A375 (cell line): Measurements from ENCODE around the gene TAS2R30. TPM values are rescaled to one million over a fixed set of nuclear protein-coding genes. Genes with fewer than 3 reads are reported as not detected.

Source experiments
- small RNA-seq: library from RNA; depleted of rRNA; stranded (forward); fragments of <200 nt; gene quantifications from one replicate; pipeline ENCODE3, GENCODE V24; 2014
- total RNA-seq: library from RNA; depleted of rRNA; stranded (reverse); fragments of >200 nt; shearing (Covaris generic); gene quantifications from 2 replicates; pipeline ENCODE4 v1.2.3, GENCODE V29; 2014; rRNA removed

Gene TAS2R30, protein sequence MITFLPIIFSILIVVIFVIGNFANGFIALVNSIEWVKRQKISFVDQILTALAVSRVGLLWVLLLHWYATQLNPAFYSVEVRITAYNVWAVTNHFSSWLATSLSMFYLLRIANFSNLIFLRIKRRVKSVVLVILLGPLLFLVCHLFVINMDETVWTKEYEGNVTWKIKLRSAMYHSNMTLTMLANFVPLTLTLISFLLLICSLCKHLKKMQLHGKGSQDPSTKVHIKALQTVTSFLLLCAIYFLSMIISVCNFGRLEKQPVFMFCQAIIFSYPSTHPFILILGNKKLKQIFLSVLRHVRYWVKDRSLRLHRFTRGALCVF
- total RNA-seq, result 2.4 and 3.0 TPM in 2 replicates

DNA sequence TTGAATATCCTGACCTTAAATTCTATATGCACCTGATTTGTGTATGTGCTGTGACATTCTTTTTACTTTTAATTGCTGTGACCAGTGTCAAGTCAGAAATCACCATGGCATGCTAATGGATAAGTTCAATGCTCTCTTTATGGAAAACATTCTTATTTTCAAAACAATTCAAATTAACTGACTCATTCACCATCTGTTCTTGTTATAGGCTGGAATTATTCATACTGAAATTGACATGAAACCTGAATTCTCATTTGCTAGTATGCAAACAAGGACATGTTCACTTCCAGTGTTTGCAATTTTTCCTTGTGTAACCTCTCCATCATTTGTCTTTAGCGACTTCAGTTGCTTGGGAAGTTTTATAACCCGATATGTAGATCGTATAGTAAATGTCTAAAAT is at the start of gene TAS2R30:
Gene TAS2R30 (minus strand): TSS at position 340 of the 400 bp plus-strand sequence. CDS start 400 bp downstream, outside the sequence.

DNA sequence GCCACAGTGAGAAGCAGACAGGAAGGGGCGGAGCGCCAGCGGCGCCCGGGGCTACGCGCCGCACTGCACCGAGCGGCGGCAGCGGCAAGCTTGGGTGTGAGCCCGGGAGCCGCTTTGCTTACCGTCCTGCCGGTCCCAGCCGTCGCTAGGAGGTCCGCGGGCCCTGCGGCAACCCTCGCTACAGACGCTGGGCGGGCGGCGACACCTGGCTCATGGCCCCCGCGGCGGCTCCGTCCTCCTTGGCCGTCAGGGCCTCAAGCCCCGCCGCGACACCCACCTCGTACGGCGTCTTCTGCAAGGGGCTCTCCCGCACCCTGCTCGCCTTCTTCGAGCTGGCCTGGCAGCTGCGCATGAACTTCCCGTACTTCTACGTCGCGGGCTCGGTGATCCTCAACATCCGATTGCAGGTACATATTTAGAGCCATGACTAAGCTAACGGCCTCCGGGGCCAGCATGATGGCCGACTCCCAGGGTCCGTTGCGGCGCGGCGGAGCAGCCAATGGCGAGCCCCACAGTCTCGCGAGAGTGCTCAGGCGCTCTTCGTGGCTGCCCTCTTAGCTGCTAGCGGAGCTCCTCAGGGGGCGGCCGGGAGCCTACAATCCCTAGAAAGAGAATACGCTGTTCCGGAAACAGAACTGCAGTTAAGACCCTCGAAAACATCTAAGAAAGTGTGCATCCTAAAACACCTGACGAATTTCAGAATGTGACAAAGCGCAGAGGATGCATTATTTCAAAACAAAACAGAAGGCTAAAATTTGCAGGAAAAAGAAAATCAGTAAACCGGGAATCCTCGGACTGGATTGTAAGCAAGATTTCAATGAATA is 36.9 kb upstream of the TAS2R30 start, which contains the start of gene SMIM10L1:
Gene SMIM10L1 (plus strand): TSS at position 50 of the 824 bp plus-strand sequence. CDS start 163 bp downstream, at position 213.

DNA sequence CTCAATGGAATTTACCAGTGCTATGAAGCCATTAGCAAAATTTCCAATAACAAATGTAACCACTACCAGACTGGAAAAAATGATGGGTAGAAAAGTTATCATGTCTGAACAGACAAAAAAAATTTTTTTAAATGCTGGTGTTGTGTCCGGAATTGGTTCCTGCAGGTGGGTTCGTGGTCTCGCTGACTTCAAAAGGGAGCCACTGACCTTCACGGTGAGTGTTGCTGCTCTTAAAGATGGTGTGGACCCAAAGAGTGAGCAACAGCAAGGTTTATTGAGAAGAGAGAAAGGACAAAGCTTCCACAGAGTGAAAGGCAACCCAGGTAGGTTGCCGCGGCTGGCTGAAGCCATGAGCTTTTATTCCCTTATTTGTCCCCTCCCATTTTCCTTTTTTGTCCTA is 42.3 kb downstream of the TAS2R30 start, which contains the start of gene TAS2R43:
Gene TAS2R43 (minus strand): TSS at position 186 of the 400 bp plus-strand sequence. CDS start 84 bp downstream, at position 102.

Small RNAs within 50 kb of the gene (small RNA-seq; reads per million reads assigned to genes)
- gene AC018630.1, result not detected

Other genes starting within 250 kb of the TAS2R30 start
- gene TAS2R13, start 225.1 kb downstream of the TAS2R30 start, total RNA-seq, result 0.24 and 0.79 TPM in 2 replicates
- 0.91 and 0.98 TPM in 2 replicates for gene PRH2, start 205.4 kb downstream of the TAS2R30 start, total RNA-seq
- 1.5 and 2.2 TPM in 2 replicates for gene TAS2R14, start 195.4 kb downstream of the TAS2R30 start, total RNA-seq
- 0.48 and 0.87 TPM in 2 replicates for gene TAS2R50, start 147.7 kb downstream of the TAS2R30 start, total RNA-seq
- gene TAS2R20, start 136.3 kb downstream of the TAS2R30 start, total RNA-seq, result 0.24 and 0.91 TPM in 2 replicates
- 1.5 and 3.2 TPM in 2 replicates for gene TAS2R19, start 112.0 kb downstream of the TAS2R30 start, total RNA-seq
- 1.1 and 1.2 TPM in 2 replicates for gene TAS2R31, start 103.2 kb downstream of the TAS2R30 start, total RNA-seq
- gene TAS2R46, start 72.3 kb downstream of the TAS2R30 start, total RNA-seq, result 0.38 and 0.61 TPM in 2 replicates
- gene TAS2R43, start 42.3 kb downstream of the TAS2R30 start, total RNA-seq, result not detected in 2 replicates
- gene SMIM10L1, start 36.5 kb upstream of the TAS2R30 start, total RNA-seq, result 15.3 and 16.5 TPM in 2 replicates
- gene TAS2R42, start 52.3 kb upstream of the TAS2R30 start, total RNA-seq, result not detected in 2 replicates
- not detected in 2 replicates for gene PRB3, start 135.1 kb upstream of the TAS2R30 start, total RNA-seq
- not detected in 2 replicates for gene PRB4, start 175.8 kb upstream of the TAS2R30 start, total RNA-seq